Gastrocnemius medialis (tissue), 4 donors: ENCODE results near the gene SGPP1.

ENCODE experiments used
- CTCF ChIP-seq, 5 experiments: fragments of 450-650 bp in 3 of 5; fragments of 200-600 bp in 2 of 5; sonication (generic) in 2 of 5; IDR thresholded peaks in 4 of 5; conservative IDR thresholded peaks in 1 of 5; 1 replicate in 4 of 5; 2 replicates in 1 of 5; pipeline ENCODE4 v1.5.1; 2016 to 2019; ENCODE audit warnings: antibody characterized with exemption in 5 of 5, mild to moderate bottlenecking in 3 of 5, moderate library complexity in 3 of 5
- POLR2A ChIP-seq, 2 donors: fragments of 450-650 bp; IDR thresholded peaks; one replicate each; pipeline ENCODE4 v1.6.1; 2017; ENCODE audit warnings: antibody characterized with exemption in 2 of 2, mild to moderate bottlenecking in 2 of 2, moderate library complexity in 2 of 2

- TF ChIP-seq CTCF (IDR thresholded peaks at IDR 0.05 in 4 of 5, conservative IDR thresholded peaks at IDR 0.05 in 1 of 5) (no peak), POLR2A (IDR thresholded peaks at IDR 0.05) (no peak)
Observed at GRCh38 chr14:63654346-63654745, 73.5 kb downstream of the SGPP1 start.
